ENCODE measurements around the gene PKN2.

The PKN2 gene

GRCh38 chr1:88683541-88684481, at the start of gene PKN2:
Gene PKN2 (plus strand): TSS chr1:88684273. CDS start chr1:88684581, 308 bp downstream.
- peak; percentile 97 to 98 for DNase-seq

DNA sequence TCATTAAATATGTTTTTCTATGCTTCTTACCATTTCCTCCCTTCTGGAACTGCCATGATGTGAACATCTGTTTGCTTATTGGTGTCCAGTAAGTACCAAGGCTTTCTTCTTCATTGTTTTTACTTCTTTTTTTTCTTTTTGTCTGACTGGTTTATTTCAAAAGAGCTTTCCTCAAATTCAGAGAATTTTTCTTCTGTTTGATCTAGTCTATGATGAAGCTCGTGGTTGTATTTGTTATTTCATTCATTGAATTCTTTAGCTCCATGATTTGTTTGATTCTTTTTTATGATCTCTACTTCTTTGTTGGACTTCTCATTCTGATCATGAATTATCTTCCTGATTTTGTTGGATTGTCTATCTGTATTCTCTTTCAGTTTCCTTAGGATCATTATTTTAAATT, 49.5 kb upstream of the PKN2 start:
- no peak for DNase-seq

DNA sequence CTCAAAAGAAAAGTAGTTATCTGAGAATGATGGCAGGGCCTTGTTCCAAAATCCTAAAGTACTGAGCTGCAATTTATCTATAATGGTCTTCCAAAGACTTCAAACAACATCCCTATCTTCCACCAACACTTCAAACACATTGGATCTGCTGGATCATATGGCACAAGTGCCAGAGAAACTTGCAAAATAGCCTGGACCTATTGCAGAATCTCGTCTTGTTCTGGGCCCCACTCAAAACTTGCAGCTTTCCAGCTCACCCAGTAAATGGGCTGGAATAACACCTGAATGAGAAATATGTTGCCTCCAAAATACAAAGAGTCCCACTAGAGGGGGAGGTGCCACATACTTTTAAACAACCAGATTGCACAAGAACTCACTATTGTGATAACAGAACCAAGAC, 44.0 kb upstream of the PKN2 start:
- DNase-seq = no peak

GRCh38 chr1:88645886-88646285, 38.2 kb upstream of the PKN2 start:
- no peak for DNase-seq

DNA sequence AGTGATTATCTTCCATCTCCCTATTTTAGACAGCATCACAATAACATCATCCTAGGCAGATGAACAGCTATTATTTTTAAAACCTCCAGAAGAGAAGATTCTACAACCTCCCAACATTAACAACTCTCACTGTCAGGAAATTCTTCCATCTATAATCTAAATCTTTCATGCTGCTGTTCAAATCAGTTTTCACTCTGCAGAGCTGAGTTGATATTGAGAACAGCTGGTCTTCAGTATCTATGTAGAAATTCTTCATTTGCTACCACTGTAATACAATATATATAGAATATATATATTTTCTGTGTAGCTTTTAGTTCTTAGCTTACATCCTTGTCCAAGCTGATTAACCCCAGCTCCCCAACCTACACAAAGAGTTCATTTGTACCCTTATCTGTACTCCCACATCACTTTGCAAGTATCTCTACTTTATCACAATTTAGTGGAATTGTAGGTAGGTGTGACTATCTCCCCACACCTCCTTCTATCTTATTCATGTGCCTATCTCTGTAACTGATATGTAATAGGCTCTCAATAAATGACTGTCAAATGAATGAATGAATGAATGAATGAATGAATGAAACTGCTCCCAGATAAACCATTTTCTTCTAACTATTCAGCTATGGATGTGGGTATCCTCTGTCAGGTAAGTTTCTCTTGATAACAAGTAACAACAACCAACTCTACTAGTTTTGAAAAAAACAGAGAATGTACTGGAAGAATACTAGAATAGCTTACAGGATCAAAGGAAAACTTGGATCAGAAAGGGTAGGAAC, 37.4 kb upstream of the PKN2 start:
- DNase-seq = no peak

GRCh38 chr1:88647249-88647645, 36.8 kb upstream of the PKN2 start:
- DNase-seq = no peak

DNA sequence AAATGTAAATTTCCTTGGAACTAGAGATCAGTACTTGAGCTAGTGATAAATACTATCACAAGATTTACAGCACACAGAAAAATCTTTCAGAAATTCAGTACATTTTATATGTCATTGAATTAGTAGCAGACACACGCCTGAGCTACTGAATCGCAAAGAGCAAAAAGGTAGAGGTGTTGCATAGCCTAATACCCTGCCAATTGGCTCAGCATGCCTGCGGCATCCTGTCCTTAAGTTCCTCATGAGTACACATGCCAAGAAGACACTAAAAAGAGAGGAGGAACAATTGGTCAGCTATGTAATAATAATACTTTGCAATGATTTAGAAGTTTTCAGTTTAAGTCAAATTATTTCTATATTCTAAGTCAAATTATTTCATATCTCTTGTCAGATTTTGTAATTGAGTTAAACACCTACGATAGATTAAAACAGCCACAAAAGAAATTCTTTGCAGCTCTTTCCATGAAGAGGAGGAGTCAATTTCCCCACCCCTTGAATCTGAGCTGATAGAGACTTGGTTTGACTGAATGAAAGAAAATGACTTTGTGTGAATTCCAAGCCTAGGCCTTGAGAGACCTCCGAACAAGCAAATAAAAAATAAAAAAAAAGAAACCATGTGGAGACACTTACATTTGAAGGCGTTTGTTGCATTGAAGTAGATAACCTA, 36.2 kb upstream of the PKN2 start:
- no peak for DNase-seq

GRCh38 chr1:88648706-88649105, 35.4 kb upstream of the PKN2 start:
- DNase-seq = no peak

DNA sequence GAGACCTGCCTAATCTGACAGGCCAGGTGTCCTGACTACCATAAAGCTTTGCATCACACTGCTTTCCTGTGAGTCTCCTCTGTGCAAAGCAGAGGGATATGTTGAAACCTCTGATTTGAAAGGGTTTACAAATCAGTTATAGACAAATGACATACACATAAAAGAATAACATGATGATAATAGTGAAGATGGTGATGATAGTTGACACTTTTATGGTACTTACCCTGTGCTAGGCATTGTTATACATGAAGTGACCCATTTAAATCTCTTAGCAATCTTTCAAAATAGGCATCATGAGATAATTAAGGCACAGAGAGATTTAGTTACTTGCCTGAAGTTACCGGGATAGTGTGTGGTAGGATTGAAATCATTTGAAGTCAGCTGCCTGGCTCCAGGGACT, 34.1 kb upstream of the PKN2 start:
- DNase-seq = no peak

- DNase-seq = no peak
These were observed 33.2 kb upstream of the PKN2 start for GRCh38 chr1:88650676-88651418.

DNA sequence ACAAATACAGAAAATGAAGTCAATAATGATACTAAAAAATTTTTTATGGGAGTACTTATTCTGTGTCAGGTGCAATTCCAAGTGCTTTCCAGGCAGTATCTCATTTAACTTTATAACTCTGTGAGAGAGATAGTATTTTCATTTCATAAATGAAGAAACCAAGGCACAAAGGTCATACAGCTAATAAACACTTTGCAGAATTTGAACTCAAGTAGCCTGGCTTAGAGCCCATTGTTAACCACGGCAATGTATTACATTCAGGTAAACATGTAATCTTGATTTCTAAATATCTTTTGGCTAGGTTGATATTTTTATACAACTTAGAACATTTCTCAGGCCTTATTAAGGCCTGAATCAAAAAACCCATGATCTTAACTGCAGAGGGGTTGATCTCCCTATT, 28.9 kb upstream of the PKN2 start:
- no peak for DNase-seq

DNA sequence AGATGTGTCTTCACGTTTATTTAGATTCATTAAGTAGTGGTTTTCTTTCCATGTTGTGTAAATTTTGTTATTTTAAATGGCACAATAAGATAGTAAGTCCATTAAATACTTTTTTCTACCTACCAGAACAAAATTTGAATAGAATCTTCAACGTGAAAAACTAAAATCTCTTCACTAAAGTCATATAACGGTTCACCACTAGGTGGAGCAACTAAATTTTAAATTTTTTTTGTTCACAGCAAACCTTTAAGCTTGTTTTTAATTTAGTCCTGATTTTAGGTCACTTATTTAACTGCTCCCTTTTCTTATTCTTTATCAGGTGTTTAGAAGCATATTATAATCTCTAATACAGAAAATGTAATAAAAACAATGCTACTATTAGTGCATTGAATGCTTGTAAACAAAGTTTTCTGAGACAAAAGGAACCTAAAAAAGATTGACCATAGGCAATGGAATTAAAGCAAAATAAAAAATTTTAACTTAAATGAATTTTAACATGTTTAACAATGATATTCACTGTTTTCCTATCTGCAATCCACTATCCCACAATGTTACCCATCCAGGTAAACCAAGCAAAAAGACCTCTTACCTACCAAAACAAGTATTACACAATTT, 28.3 kb upstream of the PKN2 start:
- DNase-seq = no peak

DNA sequence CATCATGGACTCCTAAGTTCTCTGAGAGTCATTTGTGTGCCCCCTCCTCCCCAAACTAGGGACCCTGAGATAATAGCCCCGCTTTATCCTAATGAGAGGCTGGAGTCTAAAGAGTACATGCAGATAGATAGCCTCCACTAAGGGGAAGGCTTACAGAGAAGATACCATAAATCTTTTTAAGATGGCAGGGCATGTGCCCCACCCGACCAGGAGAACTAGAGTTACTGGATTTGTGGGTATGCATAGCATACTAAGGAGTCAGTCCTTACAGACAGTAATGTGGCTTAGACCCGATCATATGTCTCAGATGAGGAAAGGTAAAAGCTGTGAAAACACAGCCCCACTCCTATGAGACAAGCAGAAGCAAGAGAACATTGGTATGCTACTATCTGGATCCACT, 25.7 kb upstream of the PKN2 start:
- no peak for DNase-seq

DNA sequence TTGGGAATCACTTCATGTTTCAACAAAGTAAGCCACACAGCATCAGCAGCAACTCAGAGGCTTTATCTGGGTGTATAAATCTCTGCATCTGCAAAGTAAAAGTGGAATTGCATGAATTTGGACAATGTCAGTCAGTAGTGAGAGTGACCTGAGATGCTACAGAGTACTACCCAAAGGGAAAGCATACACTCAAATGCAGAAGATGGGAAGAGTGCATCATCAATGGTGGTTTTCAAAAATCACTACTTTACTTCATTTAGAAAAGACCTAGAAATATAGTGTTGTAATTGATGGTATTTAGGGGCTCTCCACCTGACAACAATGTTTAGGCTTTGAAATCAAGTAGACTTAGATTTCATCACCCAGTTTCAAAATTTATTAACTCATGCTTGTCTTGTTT, 24.5 kb upstream of the PKN2 start:
- DNase-seq = no peak

DNA sequence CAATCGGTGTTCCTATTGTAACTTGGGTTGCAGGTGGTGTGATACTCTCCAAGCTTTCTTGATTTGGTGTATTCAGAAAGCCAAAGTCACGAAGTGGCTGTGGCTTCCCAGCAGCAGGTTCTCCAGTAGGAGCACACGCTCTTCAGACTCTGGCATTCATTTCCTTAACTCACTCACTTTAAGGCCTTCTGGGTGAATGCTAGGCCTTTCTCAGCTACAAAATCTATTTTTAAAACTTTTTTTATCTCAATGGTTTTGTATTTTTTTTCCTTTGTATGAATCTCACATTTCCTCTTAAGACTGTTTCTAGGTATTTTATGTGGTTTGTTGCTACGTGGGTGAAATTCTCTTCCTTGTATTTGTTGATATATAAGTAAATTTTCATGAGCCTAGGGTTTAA, 22.9 kb upstream of the PKN2 start:
- DNase-seq = no peak

GRCh38 chr1:88661951-88662699, 21.9 kb upstream of the PKN2 start:
- DNase-seq = no peak

- no peak for DNase-seq
These were observed 21.4 kb upstream of the PKN2 start for GRCh38 chr1:88662723-88663122.

DNA sequence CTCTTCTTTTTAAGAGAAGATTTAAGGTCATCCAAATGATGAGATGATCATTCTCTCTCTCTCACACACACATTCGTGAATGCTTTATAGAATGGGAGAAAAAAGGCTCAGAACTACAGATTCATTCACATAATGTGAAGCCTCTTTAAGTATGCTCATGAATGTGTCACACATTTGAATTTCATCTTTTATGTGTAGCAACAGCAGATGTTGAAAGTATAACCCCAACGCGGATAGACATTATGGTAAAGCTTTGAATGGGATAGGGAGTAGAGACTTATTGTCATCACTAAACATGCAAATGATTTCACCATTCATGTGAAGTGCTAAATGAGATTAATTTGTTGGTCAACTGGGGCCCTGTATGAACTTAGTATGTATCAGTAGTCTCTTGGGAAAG, 15.7 kb upstream of the PKN2 start:
- DNase-seq = no peak

- no peak for DNase-seq
These were observed 13.6 kb upstream of the PKN2 start for GRCh38 chr1:88670462-88670861.

- no peak for DNase-seq
These were observed 10.6 kb upstream of the PKN2 start for GRCh38 chr1:88673446-88673845.

GRCh38 chr1:88678405-88678804, 5.7 kb upstream of the PKN2 start:
- no peak for DNase-seq

- no peak for DNase-seq
These were observed 3.6 kb upstream of the PKN2 start for GRCh38 chr1:88680471-88680870.

Measured in activated T-cell treated with anti-CD3 and anti-CD28 coated beads, Interleukin-2, amount 50 U/mL, for 48 hours (primary cell).